Kidney capillary endothelial cell (primary cell): ENCODE data around the gene OR2Z1.
"Not testable (repeated sequence)": the region's sequence is repeated elsewhere in the genome, so short reads cannot be mapped to it uniquely, and the experiment has no call there.

Source experiments
- DNase-seq: peaks from one replicate; pipeline ENCODE4 v3.0.0-alpha.2; 2018; ENCODE audit warnings: low spot score

Gene OR2Z1

DNA sequence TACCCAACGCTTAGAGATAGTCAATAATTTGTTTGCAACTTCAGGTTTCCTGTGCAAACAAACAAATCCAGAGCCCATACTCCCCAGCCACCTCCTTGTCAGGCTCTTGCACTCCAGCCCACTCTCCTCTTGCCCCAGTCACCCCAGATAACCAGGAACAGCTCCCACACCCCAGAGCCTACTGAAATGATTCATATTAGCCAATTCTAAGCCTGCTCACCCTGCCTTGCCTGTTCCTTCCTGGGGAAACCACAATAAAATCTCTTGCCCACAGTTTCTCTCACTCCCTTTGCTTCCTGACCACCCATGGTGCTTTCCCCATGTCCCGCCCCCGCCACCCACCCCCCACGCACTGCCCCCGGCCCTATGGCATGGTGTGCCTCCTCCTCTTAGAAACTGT lies 19.1 kb upstream of the OR2Z1 start:
- no peak for DNase-seq

DNA sequence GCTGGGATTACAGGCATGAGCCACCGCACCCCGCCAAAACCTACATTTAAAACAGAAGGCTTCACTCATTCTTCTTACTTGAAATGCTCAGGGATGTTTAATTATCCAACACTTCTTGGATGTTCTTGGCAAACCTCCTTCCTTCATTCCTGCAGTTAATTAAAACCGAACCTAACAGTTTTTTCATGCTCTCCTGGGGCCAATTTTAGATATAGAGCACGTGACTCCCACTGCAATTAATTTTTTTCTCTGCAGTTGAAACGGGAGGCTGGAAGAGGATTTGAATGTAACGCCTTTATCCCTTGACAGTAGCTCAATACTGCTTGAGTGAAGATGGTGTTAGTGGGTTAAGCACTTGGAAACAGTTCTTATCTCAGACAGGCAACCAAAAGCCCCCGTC lies 18.2 kb upstream of the OR2Z1 start:
- no peak for DNase-seq

- DNase-seq = not testable (repeated sequence)
Measured at GRCh38 chr19:8705304-8705703, 16.1 kb upstream of the OR2Z1 start.

GRCh38 chr19:8705742-8706141 lies 15.7 kb upstream of the OR2Z1 start:
- DNase-seq = no peak

- DNase-seq = not testable (repeated sequence)
Measured at GRCh38 chr19:8710337-8710736, 11.1 kb upstream of the OR2Z1 start.

DNA sequence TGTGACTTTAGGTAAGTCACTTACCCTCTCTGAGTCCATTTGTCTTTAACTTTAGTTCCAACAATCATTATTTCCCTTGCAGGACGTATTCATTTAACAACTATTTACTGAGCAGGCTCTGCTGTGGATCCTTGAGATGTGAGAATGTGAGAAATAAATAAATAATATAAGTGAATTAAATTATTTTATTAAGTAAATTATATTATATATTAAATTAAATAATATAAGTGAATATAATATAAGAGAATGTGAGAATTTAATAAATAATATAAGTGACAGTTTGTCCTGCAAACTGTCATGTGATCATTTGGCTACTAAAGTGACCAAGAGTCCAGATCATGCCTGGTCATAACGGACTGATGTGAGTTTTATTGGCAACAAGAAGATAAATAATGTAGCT lies 598 bp downstream of the OR2Z1 start:
- no peak for DNase-seq

- no peak for DNase-seq
Measured at GRCh38 chr19:8724276-8724675, 2.8 kb downstream of the OR2Z1 start.

DNA sequence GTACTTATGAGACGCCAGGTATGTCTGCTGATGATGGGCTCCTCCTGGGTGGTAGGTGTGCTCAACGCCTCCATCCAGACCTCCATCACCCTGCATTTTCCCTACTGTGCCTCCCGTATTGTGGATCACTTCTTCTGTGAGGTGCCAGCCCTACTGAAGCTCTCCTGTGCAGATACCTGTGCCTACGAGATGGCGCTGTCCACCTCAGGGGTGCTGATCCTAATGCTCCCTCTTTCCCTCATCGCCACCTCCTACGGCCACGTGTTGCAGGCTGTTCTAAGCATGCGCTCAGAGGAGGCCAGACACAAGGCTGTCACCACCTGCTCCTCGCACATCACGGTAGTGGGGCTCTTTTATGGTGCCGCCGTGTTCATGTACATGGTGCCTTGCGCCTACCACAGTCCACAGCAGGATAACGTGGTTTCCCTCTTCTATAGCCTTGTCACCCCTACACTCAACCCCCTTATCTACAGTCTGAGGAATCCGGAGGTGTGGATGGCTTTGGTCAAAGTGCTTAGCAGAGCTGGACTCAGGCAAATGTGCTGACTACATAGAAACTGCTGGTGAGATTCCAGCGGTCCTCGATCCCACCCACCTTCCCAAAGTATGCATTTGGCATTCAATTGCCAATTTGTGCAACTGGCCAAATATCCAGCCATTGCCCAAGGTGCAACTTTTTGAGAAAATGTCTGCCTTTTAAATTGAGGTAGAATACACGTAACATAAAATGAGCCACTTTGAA lies 10.2 kb downstream of the OR2Z1 start:
- no peak for DNase-seq

- DNase-seq = no peak
Measured at GRCh38 chr19:8738377-8738776, 16.9 kb downstream of the OR2Z1 start.

DNA sequence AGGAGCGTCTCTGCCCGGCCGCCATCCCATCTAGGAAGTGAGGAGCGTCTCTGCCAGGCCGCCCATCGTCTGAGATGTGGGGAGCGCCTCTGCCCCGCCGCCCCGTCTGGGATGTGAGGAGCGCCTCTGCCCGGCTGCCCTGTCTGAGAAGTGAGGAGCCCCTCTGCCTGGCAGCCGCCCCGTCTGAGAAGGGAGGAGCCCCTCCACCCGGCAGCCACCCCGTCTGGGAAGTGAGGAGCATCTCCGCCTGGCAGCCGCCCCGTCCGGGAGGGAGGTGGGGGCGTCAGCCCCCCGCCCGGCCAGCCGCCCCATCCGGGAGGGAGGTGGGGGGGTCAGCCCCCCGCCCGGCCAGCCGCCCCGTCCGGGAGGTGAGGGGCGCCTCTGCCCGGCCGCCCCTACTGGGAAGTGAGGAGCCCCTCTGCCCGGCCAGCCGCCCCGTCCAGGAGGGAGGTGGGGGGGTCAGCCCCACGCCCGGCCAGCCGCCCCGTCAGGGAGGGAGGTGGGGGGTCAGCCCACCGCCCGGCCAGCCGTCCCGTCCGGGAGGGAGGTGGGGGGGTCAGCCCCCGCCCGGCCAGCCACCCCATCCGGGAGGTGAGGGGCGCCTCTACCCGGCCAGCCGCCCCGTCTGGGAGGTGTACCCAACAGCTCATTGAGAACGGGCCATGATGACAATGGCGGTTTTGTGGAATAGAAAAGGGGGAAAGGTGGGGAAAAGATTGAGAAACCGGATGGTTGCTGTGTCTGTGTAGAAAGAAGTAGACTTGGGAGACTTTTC lies 18.0 kb downstream of the OR2Z1 start:
- DNase-seq = not testable (repeated sequence)

DNA sequence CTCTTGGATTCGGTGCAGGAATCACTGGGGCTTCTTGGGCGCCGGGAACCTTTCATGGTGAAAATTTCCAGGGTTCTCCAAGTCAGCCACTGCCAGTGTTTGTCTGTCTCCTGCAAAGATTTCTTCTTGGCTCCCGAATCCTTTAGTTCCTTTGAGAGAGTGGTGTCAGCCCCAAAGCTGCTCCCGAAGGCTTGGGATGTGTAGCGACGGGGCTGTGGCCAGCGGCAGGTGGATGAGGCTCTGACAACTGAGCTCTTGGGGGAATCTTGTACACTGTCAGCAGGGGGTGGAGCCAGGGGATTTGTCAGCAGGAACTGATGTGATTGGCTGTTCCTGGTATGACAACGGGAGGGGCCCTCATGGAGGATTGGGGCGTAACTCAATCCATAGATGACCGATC lies 45.8 kb downstream of the OR2Z1 start:
- DNase-seq = not testable (repeated sequence)

GRCh38 chr19:8769265-8769664 lies 47.8 kb downstream of the OR2Z1 start:
- DNase-seq = not testable (repeated sequence)

DNA sequence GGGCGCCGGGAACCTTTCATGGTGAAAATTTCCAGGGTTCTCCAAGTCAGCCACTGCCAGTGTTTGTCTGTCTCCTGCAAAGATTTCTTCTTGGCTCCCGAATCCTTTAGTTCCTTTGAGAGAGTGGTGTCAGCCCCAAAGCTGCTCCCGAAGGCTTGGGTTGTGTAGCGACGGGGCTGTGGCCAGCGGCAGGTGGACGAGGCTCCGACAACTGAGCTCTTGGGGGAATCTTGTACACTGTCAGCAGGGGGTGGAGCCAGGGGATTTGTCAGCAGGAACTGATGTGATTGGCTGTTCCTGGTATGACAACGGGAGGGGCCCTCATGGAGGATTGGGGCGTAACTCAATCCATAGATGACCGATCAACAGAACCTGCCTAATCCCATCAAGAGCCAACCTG lies 52.2 kb downstream of the OR2Z1 start:
- not testable (repeated sequence) for DNase-seq
